Sigmoid colon (tissue), 4 donors: ENCODE measurements around the gene PLGLB1.
"Not testable (repeated sequence)": the region's sequence is repeated elsewhere in the genome, so short reads cannot be mapped to it uniquely, and the experiment has no call there.

Source experiments
- POLR2AphosphoS5 ChIP-seq, 4 donors: sonication (generic); formaldehyde crosslinking; IDR thresholded peaks; one replicate each; pipeline ENCODE4 v1.6.1; 2017; ENCODE audit warnings: antibody characterized with exemption in 4 of 4
- TF ChIP-seq, protein P1 (sequence below), 4 experiments: fragments of 450-650 bp in 3 of 4; fragments of 200-600 bp in 1 of 4; IDR thresholded peaks; one replicate each; pipeline ENCODE4 v1.5.1; 2016 to 2019; ENCODE audit warnings: antibody characterized with exemption in 4 of 4, mild to moderate bottlenecking in 3 of 4, moderate library complexity in 2 of 4

DNA sequence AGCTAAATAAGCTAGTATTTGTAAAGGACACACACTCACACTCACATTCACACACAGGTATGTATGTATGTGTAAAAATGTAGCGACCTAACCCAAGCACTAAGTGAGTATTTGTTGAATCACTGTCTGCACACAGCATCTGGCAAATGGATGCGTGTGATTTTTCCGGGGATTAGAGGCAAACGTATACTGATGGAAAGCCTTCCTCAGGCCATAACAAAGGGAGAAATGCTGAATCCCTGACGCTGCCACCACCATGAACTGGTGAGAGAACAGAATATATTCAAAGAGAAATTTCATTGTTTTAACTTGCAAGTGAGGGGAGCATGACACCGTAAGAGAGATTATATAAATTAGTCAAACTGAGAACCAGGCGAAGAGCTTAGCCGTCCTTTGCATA, 601 bp downstream of the PLGLB1 start:
- TF ChIP-seq POLR2AphosphoS5 (IDR thresholded peaks at IDR 0.05): not testable (repeated sequence)
- TF ChIP-seq, protein P1, sequence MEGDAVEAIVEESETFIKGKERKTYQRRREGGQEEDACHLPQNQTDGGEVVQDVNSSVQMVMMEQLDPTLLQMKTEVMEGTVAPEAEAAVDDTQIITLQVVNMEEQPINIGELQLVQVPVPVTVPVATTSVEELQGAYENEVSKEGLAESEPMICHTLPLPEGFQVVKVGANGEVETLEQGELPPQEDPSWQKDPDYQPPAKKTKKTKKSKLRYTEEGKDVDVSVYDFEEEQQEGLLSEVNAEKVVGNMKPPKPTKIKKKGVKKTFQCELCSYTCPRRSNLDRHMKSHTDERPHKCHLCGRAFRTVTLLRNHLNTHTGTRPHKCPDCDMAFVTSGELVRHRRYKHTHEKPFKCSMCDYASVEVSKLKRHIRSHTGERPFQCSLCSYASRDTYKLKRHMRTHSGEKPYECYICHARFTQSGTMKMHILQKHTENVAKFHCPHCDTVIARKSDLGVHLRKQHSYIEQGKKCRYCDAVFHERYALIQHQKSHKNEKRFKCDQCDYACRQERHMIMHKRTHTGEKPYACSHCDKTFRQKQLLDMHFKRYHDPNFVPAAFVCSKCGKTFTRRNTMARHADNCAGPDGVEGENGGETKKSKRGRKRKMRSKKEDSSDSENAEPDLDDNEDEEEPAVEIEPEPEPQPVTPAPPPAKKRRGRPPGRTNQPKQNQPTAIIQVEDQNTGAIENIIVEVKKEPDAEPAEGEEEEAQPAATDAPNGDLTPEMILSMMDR (IDR thresholded peaks at IDR 0.05): not testable (repeated sequence)
